Left ventricle myocardium inferior (tissue), 1 donor: ENCODE data around the gene PODN. TPM values are rescaled to one million over a fixed set of nuclear protein-coding genes. Genes with fewer than 3 reads are reported as not detected.

Experiments
- DNase-seq: peaks from one replicate; pipeline ENCODE4 v3.0.0-alpha.2; 2020
- H3K27ac ChIP-seq: fragments of 200-600 bp; replicated peaks from 2 replicates; pipeline ENCODE4 v1.8.0; 2021
- H3K27me3 ChIP-seq: fragments of 200-600 bp; 2 replicates; pipeline ENCODE4 v1.8.0; 2021; ENCODE audit warnings: low read depth
- H3K36me3 ChIP-seq: fragments of 200-600 bp; 2 replicates; pipeline ENCODE4 v1.8.0; 2021
- H3K4me1 ChIP-seq: fragments of 200-600 bp; 2 replicates; pipeline ENCODE4 v1.8.0; 2021
- H3K4me3 ChIP-seq: fragments of 200-600 bp; 2 replicates; pipeline ENCODE4 v1.8.0; 2021; ENCODE audit warnings: mild to moderate bottlenecking, moderate library complexity
- H3K9me3 ChIP-seq: fragments of 200-600 bp; replicated peaks from 2 replicates; pipeline ENCODE4 v1.8.0; 2021
- intact Hi-C: fragments of 100-400 bp; cut with micrococcal nuclease; formaldehyde crosslinking; loops from one replicate; pipeline ENCODE4 v1.11.0; 2022
- total RNA-seq: library from RNA; stranded (reverse); fragmentation: NEBNext Ultra II Directional; extraction: Animal tissue kit (Norgen Biotek cat#: 25700); gene quantifications from one replicate; pipeline ENCODE4 v1.2.1, GENCODE V29; 2021
- TF ChIP-seq, protein P1 (sequence below): fragments of 200-600 bp; IDR thresholded peaks from 2 replicates; pipeline ENCODE4 v1.8.0; 2021; ENCODE audit warnings: antibody characterized with exemption, mild to moderate bottlenecking, borderline replicate concordance
- donor health status: DM: no; HTN: yes; CAD: no; lungs with severe emphysema.

Gene PODN
- total RNA-seq, 1 donor from 2014 or later = 22.9 TPM

DNA sequence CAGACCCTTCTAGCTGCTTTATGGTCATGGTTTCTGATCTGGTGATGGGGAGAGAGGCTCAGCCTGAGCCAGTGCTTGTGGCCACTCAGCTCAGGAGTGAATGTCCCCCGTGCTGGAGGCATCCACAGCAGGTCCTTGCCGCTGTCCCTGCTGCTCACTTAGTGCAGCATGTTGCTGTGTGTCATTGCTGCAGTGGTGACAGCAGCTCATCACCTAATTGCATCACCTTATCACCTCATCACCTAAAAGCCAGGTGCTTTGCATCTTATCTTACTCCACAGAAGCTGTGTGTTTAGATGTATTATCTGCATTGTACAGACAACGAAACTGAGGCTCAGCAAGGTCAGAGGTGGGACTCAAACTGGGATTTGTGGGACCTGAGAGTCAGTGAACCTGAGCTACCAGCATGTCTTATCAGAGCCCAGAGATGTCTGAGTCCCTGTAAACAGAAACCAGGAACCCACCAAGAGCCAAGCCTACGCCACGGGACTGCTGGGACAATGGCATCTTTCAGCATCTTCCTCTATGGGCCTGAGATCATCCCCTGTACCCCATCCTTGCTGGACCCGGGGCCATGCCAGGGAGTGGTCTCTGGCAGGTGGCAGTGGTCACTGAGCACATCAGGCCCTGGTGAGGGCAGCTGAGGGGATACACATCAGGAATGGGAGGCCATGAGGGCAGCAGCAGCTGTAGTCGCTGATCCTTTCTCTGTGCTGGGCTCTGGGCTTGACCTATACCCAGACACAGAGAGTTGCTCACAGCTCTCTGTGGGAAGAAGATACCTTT is 6.5 kb downstream of the PODN start:
- Histone ChIP-seq H3K36me3 (no peaks in the 10 kb centered on the region), H3K27me3 (peaks cover under 1% of the 10 kb centered on the region), H3K4me1 (peaks cover 7% of the 10 kb centered on the region), H3K9me3 (no peaks in the 10 kb centered on the region), H3K27ac (no peak overlapping the region), H3K4me3 (no peak overlapping the region)
- intact Hi-C loops = no loop called here
- DNase-seq = peak; percentile 8
- TF ChIP-seq, protein P1, sequence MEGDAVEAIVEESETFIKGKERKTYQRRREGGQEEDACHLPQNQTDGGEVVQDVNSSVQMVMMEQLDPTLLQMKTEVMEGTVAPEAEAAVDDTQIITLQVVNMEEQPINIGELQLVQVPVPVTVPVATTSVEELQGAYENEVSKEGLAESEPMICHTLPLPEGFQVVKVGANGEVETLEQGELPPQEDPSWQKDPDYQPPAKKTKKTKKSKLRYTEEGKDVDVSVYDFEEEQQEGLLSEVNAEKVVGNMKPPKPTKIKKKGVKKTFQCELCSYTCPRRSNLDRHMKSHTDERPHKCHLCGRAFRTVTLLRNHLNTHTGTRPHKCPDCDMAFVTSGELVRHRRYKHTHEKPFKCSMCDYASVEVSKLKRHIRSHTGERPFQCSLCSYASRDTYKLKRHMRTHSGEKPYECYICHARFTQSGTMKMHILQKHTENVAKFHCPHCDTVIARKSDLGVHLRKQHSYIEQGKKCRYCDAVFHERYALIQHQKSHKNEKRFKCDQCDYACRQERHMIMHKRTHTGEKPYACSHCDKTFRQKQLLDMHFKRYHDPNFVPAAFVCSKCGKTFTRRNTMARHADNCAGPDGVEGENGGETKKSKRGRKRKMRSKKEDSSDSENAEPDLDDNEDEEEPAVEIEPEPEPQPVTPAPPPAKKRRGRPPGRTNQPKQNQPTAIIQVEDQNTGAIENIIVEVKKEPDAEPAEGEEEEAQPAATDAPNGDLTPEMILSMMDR = no peak

DNA sequence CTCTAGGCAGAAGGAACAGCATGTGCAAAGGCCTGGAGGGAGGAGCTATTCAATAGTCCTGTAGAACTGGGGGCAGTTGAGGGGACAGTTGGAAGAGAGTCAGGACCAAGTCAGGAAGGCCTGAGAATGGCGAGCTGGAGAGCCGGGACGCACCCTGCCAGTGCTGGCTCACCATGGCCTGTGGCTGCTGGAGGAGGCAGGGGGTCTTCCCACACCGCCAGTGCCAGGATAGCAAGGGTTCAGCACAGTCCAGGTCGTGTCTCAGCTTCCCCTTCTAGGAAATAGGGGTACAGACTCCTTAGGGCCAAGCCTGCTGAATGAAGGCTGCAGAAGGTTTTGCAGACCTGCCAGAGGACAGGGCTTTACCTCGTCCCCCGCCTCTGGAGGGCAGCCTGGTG is 7.3 kb downstream of the PODN start:
- Histone ChIP-seq H3K9me3 (no peaks in the 10 kb centered on the region), H3K27ac (no peak overlapping the region), H3K4me3 (no peak overlapping the region), H3K27me3 (no peaks in the 10 kb centered on the region), H3K36me3 (no peaks in the 10 kb centered on the region), H3K4me1 (peaks cover 14% of the 10 kb centered on the region)
- peak; percentile 9 for DNase-seq
- intact Hi-C loops = no loop called here
- TF ChIP-seq, protein P1 = no peak

DNA sequence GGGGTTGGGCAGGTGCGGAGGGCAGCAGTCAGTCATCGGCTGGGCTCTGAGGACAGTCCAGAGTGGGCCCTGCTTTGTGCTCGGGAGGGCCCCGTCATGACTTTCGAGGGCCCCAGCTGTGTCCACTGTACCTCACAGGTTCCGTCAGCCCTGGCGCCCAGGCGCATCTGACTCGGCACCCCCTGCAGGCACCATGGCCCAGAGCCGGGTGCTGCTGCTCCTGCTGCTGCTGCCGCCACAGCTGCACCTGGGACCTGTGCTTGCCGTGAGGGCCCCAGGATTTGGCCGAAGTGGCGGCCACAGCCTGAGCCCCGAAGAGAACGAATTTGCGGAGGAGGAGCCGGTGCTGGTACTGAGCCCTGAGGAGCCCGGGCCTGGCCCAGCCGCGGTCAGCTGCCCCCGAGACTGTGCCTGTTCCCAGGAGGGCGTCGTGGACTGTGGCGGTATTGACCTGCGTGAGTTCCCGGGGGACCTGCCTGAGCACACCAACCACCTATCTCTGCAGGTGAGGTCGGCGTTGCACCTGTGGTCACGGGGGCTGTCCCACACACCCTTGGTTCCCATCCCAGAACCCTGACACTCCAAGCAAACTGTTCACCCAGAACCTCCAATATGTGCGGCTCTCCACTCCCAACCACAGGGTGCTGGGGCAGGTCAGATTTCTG is 7.8 kb downstream of the PODN start:
- DNase-seq = peak; percentile 13
- intact Hi-C loops = no loop called here

DNA sequence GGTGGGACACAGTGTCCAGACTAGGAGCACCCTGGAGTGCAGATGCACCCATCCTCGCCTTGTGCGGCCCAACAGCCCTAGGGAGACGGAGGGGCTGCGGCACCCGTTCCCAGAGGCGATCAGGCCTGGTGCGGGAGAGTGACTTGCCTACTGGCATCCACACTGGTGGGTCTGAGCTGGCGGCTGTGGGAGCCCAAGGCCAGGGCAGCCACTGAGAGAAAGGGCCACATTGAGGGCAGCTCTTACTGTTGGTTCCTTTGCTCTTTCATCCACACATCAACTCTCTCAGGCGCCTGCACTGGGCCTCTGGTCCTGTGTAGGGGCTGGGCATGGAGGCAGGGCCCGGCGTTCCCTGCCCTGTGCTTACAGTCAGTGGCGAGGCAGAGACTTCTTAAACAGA is 8.6 kb downstream of the PODN start:
- no peak overlapping the region for H3K27ac ChIP-seq
- no peaks in the 10 kb centered on the region for H3K27me3 ChIP-seq
- no peaks in the 10 kb centered on the region for H3K36me3 ChIP-seq
- H3K4me1 ChIP-seq = peaks cover 16% of the 10 kb centered on the region
- TF ChIP-seq, protein P1 = no peak
- no peaks in the 10 kb centered on the region for H3K9me3 ChIP-seq
- no peak overlapping the region for H3K4me3 ChIP-seq
- intact Hi-C loops = no loop called here
- DNase-seq = peak; percentile 13

More for the DNA sequence above, 7.8 kb downstream of the PODN start:
- H3K9me3 ChIP-seq = no peaks in the 10 kb centered on the region
- H3K27me3 ChIP-seq = no peaks in the 10 kb centered on the region
- H3K4me3 ChIP-seq = no peak overlapping the region
- peaks cover 16% of the 10 kb centered on the region for H3K4me1 ChIP-seq
- no peak overlapping the region for H3K27ac ChIP-seq
- no peaks in the 10 kb centered on the region for H3K36me3 ChIP-seq
- TF ChIP-seq, protein P1 = no peak

DNA sequence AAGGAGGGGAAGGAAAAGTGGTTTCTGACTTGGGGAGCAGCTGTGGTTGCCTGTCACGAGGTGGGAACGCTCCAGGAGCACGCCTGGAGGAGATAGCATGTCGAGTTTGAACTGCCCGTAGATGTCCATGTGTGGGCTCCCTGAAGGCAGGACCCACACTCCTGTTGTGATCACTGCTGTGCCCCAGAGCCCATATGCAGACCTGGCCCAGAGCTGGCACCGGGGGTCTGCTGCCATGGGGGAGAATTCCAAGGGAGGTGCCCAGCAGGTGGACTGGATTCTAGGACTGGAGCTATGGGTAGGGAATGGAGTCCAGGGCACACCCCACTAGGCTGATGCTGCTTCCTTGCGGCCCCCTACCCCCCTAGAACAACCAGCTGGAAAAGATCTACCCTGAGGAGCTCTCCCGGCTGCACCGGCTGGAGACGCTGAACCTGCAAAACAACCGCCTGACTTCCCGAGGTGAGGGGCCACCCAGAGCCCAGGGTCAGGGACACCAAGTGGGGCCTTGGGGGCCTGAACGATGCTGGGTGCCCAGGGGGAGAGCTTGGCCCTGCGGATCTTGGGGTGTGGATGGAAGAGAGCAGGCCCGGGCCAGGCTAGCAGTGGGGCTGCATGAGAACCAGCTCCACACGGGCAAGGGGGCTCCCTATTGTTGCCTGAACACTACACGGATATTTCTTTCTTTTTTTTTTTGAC is 9.3 kb downstream of the PODN start:
- no peaks in the 10 kb centered on the region for H3K9me3 ChIP-seq
- H3K4me1 ChIP-seq = peaks cover 16% of the 10 kb centered on the region
- H3K27ac ChIP-seq = no peak overlapping the region
- intact Hi-C loops = no loop called here
- no peak overlapping the region for H3K4me3 ChIP-seq
- no peaks in the 10 kb centered on the region for H3K27me3 ChIP-seq
- H3K36me3 ChIP-seq = no peaks in the 10 kb centered on the region
- DNase-seq = peak; percentile 10
- TF ChIP-seq, protein P1 = no peak
